GM12878 (cell line): ENCODE data around the gene RHOG.

Source experiments
- CBX5 ChIP-seq: sonication (generic); IDR thresholded peaks from 2 replicates; pipeline ENCODE4 v1.6.1; 2016; ENCODE audit warnings: low read depth, moderate library complexity, mild to moderate bottlenecking, inconsistent platforms
- EGR1 ChIP-seq, 2 experiments: IDR thresholded peaks; 1 replicate in 1 of 2; 2 replicates in 1 of 2; pipeline ENCODE4 v1.6.1; 2011 to 2012; ENCODE audit warnings: low read depth in 2 of 2, low read length in 2 of 2, borderline replicate concordance in 1 of 2, mild to moderate bottlenecking in 1 of 2, moderate library complexity in 1 of 2
- EP300 ChIP-seq, 2 experiments: fragments of 150-350 bp in 1 of 2; IDR thresholded peaks; 2 replicates each; pipeline ENCODE4 v1.6.1; 2011 to 2012; ENCODE audit warnings: low read depth in 2 of 2, low read length in 2 of 2, borderline replicate concordance in 1 of 2, improper control_type of control experiment in 1 of 2, inconsistent platforms in 1 of 2; ENCODE audit not compliant: control insufficient read depth in 1 of 2
- JUNB ChIP-seq: IDR thresholded peaks from 2 replicates; pipeline ENCODE4 v1.6.1; 2016; ENCODE audit warnings: antibody characterized with exemption, mild to moderate bottlenecking
- SIN3A ChIP-seq: IDR thresholded peaks from 2 replicates; pipeline ENCODE4 v1.6.1; 2012; ENCODE audit warnings: low read depth, low read length, improper control_type of control experiment
- SREBF2 ChIP-seq: IDR thresholded peaks from 2 replicates; pipeline ENCODE4 v1.6.1; 2012; ENCODE audit warnings: mild to moderate bottlenecking, low read length
- TAF1 ChIP-seq: IDR thresholded peaks from 2 replicates; pipeline ENCODE4 v1.6.1; 2011; ENCODE audit warnings: mild to moderate bottlenecking, low read depth, low read length, borderline replicate concordance
- ZBED1 ChIP-seq: IDR thresholded peaks from 2 replicates; pipeline ENCODE4 v1.6.1; 2016; ENCODE audit warnings: borderline replicate concordance

DNA sequence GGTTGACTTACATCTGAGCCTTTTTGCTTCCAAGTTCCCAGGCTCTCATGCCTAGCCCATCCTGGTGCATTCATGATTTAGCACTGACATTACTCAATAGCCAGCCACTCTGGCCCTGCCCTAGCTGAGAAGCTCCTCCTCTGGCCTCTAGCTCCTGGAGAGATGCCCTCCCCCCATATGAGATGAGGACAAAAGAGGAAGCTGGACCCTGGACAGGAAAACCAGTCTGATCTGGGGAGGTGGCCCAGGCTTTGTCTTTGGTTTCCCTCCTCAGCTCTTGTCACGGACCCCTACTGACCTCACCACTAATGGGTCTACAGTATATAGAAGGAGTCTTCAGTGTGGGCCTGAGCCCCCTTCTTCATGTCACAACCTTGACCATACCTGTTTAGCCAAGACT, 3.0 kb downstream of the RHOG start:
- TF ChIP-seq SREBF2 (no peak), ZBED1 (no peak), TAF1 (no peak), EGR1 (IDR thresholded peaks at IDR 0.05; ENCODE audit: borderline replicate concordance in 1 of 2, low read depth in 2 of 2, low read length in 2 of 2) (no peak), EP300 (IDR thresholded peaks at IDR 0.05; ENCODE audit: borderline replicate concordance in 1 of 2, control insufficient read depth in 1 of 2, low read depth in 2 of 2, low read length in 2 of 2) (no peak), SIN3A (no peak), JUNB (no peak), CBX5 (no peak)
